Trophoblast cell (in vitro differentiated cells and primary cell): ENCODE measurements around the gene NRXN3.

ENCODE experiments used
- DNase-seq, 2 donors: peaks; one replicate each; pipeline ENCODE4 v3.0.0-alpha.2; 2016
- H2AFZ ChIP-seq: 2 replicates; pipeline ENCODE4 v1.6.1; 2013; ENCODE audit warnings: low read length, moderate library complexity, mild to moderate bottlenecking; ENCODE audit not compliant: insufficient read depth, poor library complexity
- H2AK5ac ChIP-seq: 2 replicates; pipeline ENCODE4 v1.6.1; 2013; ENCODE audit warnings: mild to moderate bottlenecking, low read length
- H2BK120ac ChIP-seq: 2 replicates; pipeline ENCODE4 v1.6.1; 2013; ENCODE audit warnings: low read length, mild to moderate bottlenecking, moderate library complexity; ENCODE audit not compliant: insufficient read depth, poor library complexity
- H2BK12ac ChIP-seq: 2 replicates; pipeline ENCODE4 v1.6.1; 2013; ENCODE audit warnings: mild to moderate bottlenecking, low read length, moderate library complexity
- H2BK5ac ChIP-seq: 2 replicates; pipeline ENCODE4 v1.6.1; 2013; ENCODE audit warnings: low read length, low read depth, moderate library complexity, mild to moderate bottlenecking; ENCODE audit not compliant: poor library complexity
- H3K14ac ChIP-seq: 2 replicates; pipeline ENCODE4 v1.6.1; 2013; ENCODE audit warnings: mild to moderate bottlenecking, low read length
- H3K18ac ChIP-seq: 2 replicates; pipeline ENCODE4 v1.6.1; 2013; ENCODE audit warnings: mild to moderate bottlenecking, low read length
- H3K23ac ChIP-seq: 2 replicates; pipeline ENCODE4 v1.6.1; 2013; ENCODE audit warnings: low read length
- H3K27ac ChIP-seq: 2 replicates; pipeline ENCODE4 v1.5.1; 2013; ENCODE audit warnings: low read depth, mild to moderate bottlenecking, inconsistent platforms, low read length, moderate library complexity
- H3K27me3 ChIP-seq: 2 replicates; pipeline ENCODE4 v1.6.1; 2013; ENCODE audit warnings: inconsistent platforms, mild to moderate bottlenecking, low read length, moderate library complexity; ENCODE audit not compliant: insufficient read depth
- H3K36me3 ChIP-seq, 2 experiments: 1 replicate in 1 of 2; 2 replicates in 1 of 2; pipeline ENCODE4 v1.6.1; 2013; ENCODE audit warnings: low read length in 2 of 2, mild to moderate bottlenecking in 2 of 2, moderate library complexity in 1 of 2; ENCODE audit not compliant: insufficient read depth in 2 of 2, control insufficient read depth in 1 of 2
- H3K4ac ChIP-seq: 2 replicates; pipeline ENCODE4 v1.6.1; 2013; ENCODE audit warnings: low read depth, mild to moderate bottlenecking, low read length, moderate library complexity
- H3K4me1 ChIP-seq, 2 experiments: 1 replicate in 1 of 2; 2 replicates in 1 of 2; pipeline ENCODE4 v1.6.1; 2013; ENCODE audit warnings: low read length in 2 of 2, mild to moderate bottlenecking in 2 of 2, moderate library complexity in 1 of 2; ENCODE audit not compliant: insufficient read depth in 2 of 2, control insufficient read depth in 1 of 2
- H3K4me2 ChIP-seq: 2 replicates; pipeline ENCODE4 v1.6.1; 2013; ENCODE audit warnings: inconsistent platforms, mild to moderate bottlenecking, low read length, moderate library complexity
- H3K4me3 ChIP-seq: 2 replicates; pipeline ENCODE4 v1.5.1; 2013; ENCODE audit warnings: mild to moderate bottlenecking, low read depth, low read length, inconsistent platforms
- H3K79me1 ChIP-seq: one replicate; pipeline ENCODE4 v1.6.1; 2013; ENCODE audit warnings: low read length
- H3K79me2 ChIP-seq: 2 replicates; pipeline ENCODE4 v1.6.1; 2013; ENCODE audit warnings: low read length, mild to moderate bottlenecking; ENCODE audit not compliant: control insufficient read depth, insufficient read depth, poor library complexity
- H3K9ac ChIP-seq: 2 replicates; pipeline ENCODE4 v1.6.1; 2013; ENCODE audit warnings: mild to moderate bottlenecking, low read length
- H3K9me3 ChIP-seq: 2 replicates; pipeline ENCODE4 v1.6.1; 2013; ENCODE audit warnings: low read depth, mild to moderate bottlenecking, control low read depth, inconsistent platforms, low read length; ENCODE audit not compliant: insufficient read depth
- H4K12ac ChIP-seq: 2 replicates; pipeline ENCODE4 v1.6.1; 2013; ENCODE audit warnings: low read depth, mild to moderate bottlenecking, low read length, moderate library complexity
- H4K8ac ChIP-seq: 2 replicates; pipeline ENCODE4 v1.6.1; 2013; ENCODE audit warnings: low read depth, mild to moderate bottlenecking, low read length, moderate library complexity
- H4K91ac ChIP-seq: one replicate; pipeline ENCODE4 v1.6.1; 2013; ENCODE audit warnings: low read depth, mild to moderate bottlenecking, low read length, moderate library complexity
- WGBS: extraction: QIAGEN DNeasy Blood & Tissue Kit; methylation state at CpG from one replicate; pipeline ENCODE4 v1.1.7; 2013; ENCODE audit warnings: missing lambda C conversion rate; ENCODE audit not compliant: insufficient read length, insufficient coverage; ENCODE audit errors: extremely low coverage; 5-methylcytosine and 5-hydroxymethylcytosine counted together

Gene NRXN3

GRCh38 chr14:79248771-79249170 lies 1078.6 kb downstream of the NRXN3 start:
- Histone ChIP-seq H3K36me3 (no peaks in the 10 kb centered on the region), H4K12ac (no peak overlapping the region), H3K18ac (no peak overlapping the region), H3K9me3 (no peaks in the 10 kb centered on the region), H2BK120ac (no peak overlapping the region), H3K4ac (no peak overlapping the region), H3K23ac (no peak overlapping the region), H3K4me3 (no peak overlapping the region), H3K79me1 (no peaks in the 10 kb centered on the region), H2BK12ac (no peak overlapping the region), H3K27me3 (no peaks in the 10 kb centered on the region), H3K27ac (no peak overlapping the region), H3K4me2 (no peak overlapping the region), H2BK5ac (no peak overlapping the region), H2AFZ (no peak overlapping the region), H3K14ac (no peak overlapping the region), H3K4me1 (no peaks in the 10 kb centered on the region), H4K8ac (no peak overlapping the region), H3K79me2 (no peaks in the 10 kb centered on the region), H3K9ac (no peak overlapping the region), H4K91ac (no peak overlapping the region), H2AK5ac (no peak overlapping the region)
- WGBS: no CpG with 5 or more reads among the region's 3 CpGs
- no peak for DNase-seq

- H3K79me2 ChIP-seq: no peaks in the 10 kb centered on the region
- H3K18ac ChIP-seq: no peak overlapping the region
- H4K12ac ChIP-seq: no peak overlapping the region
- no peak overlapping the region for H3K23ac ChIP-seq
- 100% methylated on average over 1 of the region's 4 CpGs for WGBS
- H3K27me3 ChIP-seq: no peaks in the 10 kb centered on the region
- H3K27ac ChIP-seq: no peak overlapping the region
- H2AK5ac ChIP-seq: no peak overlapping the region
- no peaks in the 10 kb centered on the region for H3K36me3 ChIP-seq
- no peak overlapping the region for H3K9ac ChIP-seq
- H3K4ac ChIP-seq: no peak overlapping the region
- no peak overlapping the region for H2BK12ac ChIP-seq
- no peaks in the 10 kb centered on the region for H3K79me1 ChIP-seq
- no peak overlapping the region for H2BK120ac ChIP-seq
- no peak overlapping the region for H3K14ac ChIP-seq
- no peak overlapping the region for H2AFZ ChIP-seq
- H2BK5ac ChIP-seq: no peak overlapping the region
- H4K91ac ChIP-seq: no peak overlapping the region
- DNase-seq: no peak
- H3K4me2 ChIP-seq: no peak overlapping the region
- no peak overlapping the region for H3K4me3 ChIP-seq
- no peaks in the 10 kb centered on the region for H3K4me1 ChIP-seq
- H3K9me3 ChIP-seq: no peaks in the 10 kb centered on the region
- H4K8ac ChIP-seq: no peak overlapping the region
These were observed 1081.1 kb downstream of the NRXN3 start for GRCh38 chr14:79251278-79251677.

GRCh38 chr14:79253576-79253975 lies 1083.4 kb downstream of the NRXN3 start:
- Histone ChIP-seq H3K4me3 (no peak overlapping the region), H3K79me1 (no peaks in the 10 kb centered on the region), H2AFZ (no peak overlapping the region), H2BK120ac (no peak overlapping the region), H3K4ac (no peak overlapping the region), H3K36me3 (no peaks in the 10 kb centered on the region), H3K27ac (no peak overlapping the region), H2BK12ac (no peak overlapping the region), H4K91ac (no peak overlapping the region), H3K27me3 (no peaks in the 10 kb centered on the region), H3K79me2 (no peaks in the 10 kb centered on the region), H3K4me2 (no peak overlapping the region), H3K9ac (no peak overlapping the region), H3K4me1 (no peaks in the 10 kb centered on the region), H2BK5ac (no peak overlapping the region), H3K23ac (no peak overlapping the region), H4K8ac (no peak overlapping the region), H3K18ac (no peak overlapping the region), H2AK5ac (no peak overlapping the region), H3K9me3 (no peaks in the 10 kb centered on the region), H3K14ac (no peak overlapping the region), H4K12ac (no peak overlapping the region)
- DNase-seq: no peak
- no CpG with 5 or more reads among the region's 3 CpGs for WGBS

- DNase-seq: peak; percentile 63 to 81
- Histone ChIP-seq H3K79me2 (no peaks in the 10 kb centered on the region), H3K27ac (no peak overlapping the region), H2AK5ac (no peak overlapping the region), H3K4me2 (no peak overlapping the region), H4K8ac (no peak overlapping the region), H4K91ac (no peak overlapping the region), H3K4ac (no peak overlapping the region), H3K4me3 (no peak overlapping the region), H2BK5ac (no peak overlapping the region), H3K9ac (no peak overlapping the region), H3K79me1 (no peaks in the 10 kb centered on the region), H3K14ac (no peak overlapping the region), H3K27me3 (no peaks in the 10 kb centered on the region), H3K18ac (no peak overlapping the region), H2BK12ac (no peak overlapping the region), H4K12ac (no peak overlapping the region), H2BK120ac (no peak overlapping the region), H3K4me1 (no peaks in the 10 kb centered on the region), H3K23ac (no peak overlapping the region), H2AFZ (no peak overlapping the region), H3K9me3 (no peaks in the 10 kb centered on the region), H3K36me3 (no peaks in the 10 kb centered on the region)
- WGBS: no CpG with 5 or more reads among the region's 3 CpGs
These were observed 1084.0 kb downstream of the NRXN3 start for GRCh38 chr14:79254069-79254775.
